AG08395 (cell line): ENCODE measurements around the gene NFIX.

ENCODE experiments used
- DNase-seq: peaks from one replicate; pipeline ENCODE4 v3.0.0; 2012; ENCODE audit warnings: mixed read lengths, low spot score

NFIX gene

GRCh38 chr19:13092606-13093235 is 97.4 kb downstream of the NFIX start:
- no peak for DNase-seq

- DNase-seq = peak; percentile 91
Measured at GRCh38 chr19:13093407-13094105, 98.3 kb downstream of the NFIX start.

- DNase-seq = no peak
Measured at GRCh38 chr19:13094106-13094504, 98.8 kb downstream of the NFIX start.

GRCh38 chr19:13094771-13095392 is 99.6 kb downstream of the NFIX start:
- DNase-seq = no peak

- DNase-seq = no peak
Measured at GRCh38 chr19:13095393-13095784, 100.1 kb downstream of the NFIX start.

- DNase-seq = no peak
Measured at GRCh38 chr19:13095934-13096927, 101.0 kb downstream of the NFIX start.

GRCh38 chr19:13097033-13097462 is 101.8 kb downstream of the NFIX start:
- DNase-seq = no peak

GRCh38 chr19:13097463-13098258 is 102.4 kb downstream of the NFIX start:
- DNase-seq = no peak

GRCh38 chr19:13098277-13099072 is 103.2 kb downstream of the NFIX start:
- DNase-seq = peak; percentile 79

GRCh38 chr19:13099073-13099999 is 104.1 kb downstream of the NFIX start:
- DNase-seq = peak; percentile 66

GRCh38 chr19:13100031-13100588 is 104.8 kb downstream of the NFIX start:
- no peak for DNase-seq

GRCh38 chr19:13100841-13101589 is 105.7 kb downstream of the NFIX start:
- DNase-seq = no peak

GRCh38 chr19:13101590-13102415 is 106.5 kb downstream of the NFIX start:
- DNase-seq = no peak

- DNase-seq = no peak
Measured at GRCh38 chr19:13102416-13102665, 107.1 kb downstream of the NFIX start.

- DNase-seq = peak; percentile 58
Measured at GRCh38 chr19:13102666-13103580, 107.6 kb downstream of the NFIX start, which contains the start of gene LYL1. TSS of gene LYL1 (minus strand) at chr19:13102858. CDS start at chr19:13101171, 1,687 bp downstream.

GRCh38 chr19:13103581-13104359 is 108.5 kb downstream of the NFIX start:
- no peak for DNase-seq
